Glutamatergic neuron (in vitro differentiated cells): Measurements from ENCODE around the gene CHST13. TPM values are rescaled to one million over a fixed set of nuclear protein-coding genes. Genes with fewer than 3 reads are reported as not detected.

Experiments used
- DNase-seq: peaks from one replicate; pipeline ENCODE4 v3.0.0; 2022
- H3K27ac Mint-ChIP-seq: one replicate; pipeline ENCODE4 v1.8.0; 2020; ENCODE audit warnings: mild to moderate bottlenecking, mixed read lengths, inconsistent platforms; ENCODE audit not compliant: unreplicated experiment
- H3K27me3 Mint-ChIP-seq: one replicate; pipeline ENCODE4 v1.8.0; 2020; ENCODE audit warnings: mild to moderate bottlenecking, moderate library complexity, mixed read lengths, inconsistent platforms; ENCODE audit not compliant: unreplicated experiment
- H3K36me3 Mint-ChIP-seq: one replicate; pipeline ENCODE4 v1.8.0; 2020; ENCODE audit warnings: mild to moderate bottlenecking, mixed read lengths, inconsistent platforms; ENCODE audit not compliant: unreplicated experiment
- H3K4me1 Mint-ChIP-seq: one replicate; pipeline ENCODE4 v1.8.0; 2020; ENCODE audit warnings: mild to moderate bottlenecking, low read depth, mixed read lengths, inconsistent platforms; ENCODE audit not compliant: unreplicated experiment
- H3K4me3 Mint-ChIP-seq: one replicate; pipeline ENCODE4 v1.8.0; 2020; ENCODE audit warnings: mild to moderate bottlenecking, mixed read lengths, inconsistent platforms; ENCODE audit not compliant: unreplicated experiment
- H3K9me3 Mint-ChIP-seq: one replicate; pipeline ENCODE4 v1.8.0; 2020; ENCODE audit warnings: mild to moderate bottlenecking, moderate library complexity, mixed read lengths, inconsistent platforms; ENCODE audit not compliant: unreplicated experiment
- total RNA-seq: library from RNA; stranded (reverse); fragmentation: NEBNext Ultra II Directional; extraction: Animal tissue kit (Norgen Biotek cat#: 25700); gene quantifications from one replicate; pipeline ENCODE4 v1.2.1, GENCODE V29; 2021; ENCODE audit not compliant: unreplicated experiment
- TF ChIP-seq, protein P1 (sequence below): fragments of 200-600 bp; sonication (generic); IDR thresholded peaks from one replicate; pipeline ENCODE4 v1.5.0; 2021; ENCODE audit not compliant: partially characterized antibody, unreplicated experiment

Gene CHST13
- total RNA-seq, 1 donor from 2014 or later, result not detected

DNA sequence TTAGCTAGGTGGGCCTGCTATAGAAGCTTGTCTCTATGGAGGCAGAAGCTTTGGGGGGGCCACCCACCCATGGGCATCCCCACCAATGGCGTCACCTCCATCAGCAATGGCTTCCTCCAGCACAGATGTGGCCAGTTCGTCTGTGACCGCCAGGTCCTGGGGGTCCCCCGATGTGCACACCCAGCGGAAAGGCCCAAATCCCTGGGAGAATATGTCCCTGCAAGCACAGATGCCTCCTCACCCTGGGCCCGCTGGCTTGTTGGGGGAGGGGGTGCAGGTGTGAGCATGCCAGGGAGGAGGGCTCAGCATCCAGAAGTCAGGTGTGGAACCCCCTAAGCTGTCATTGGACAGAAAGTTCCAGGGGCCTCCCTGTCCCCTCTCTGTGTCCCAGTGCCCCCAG lies 26.0 kb upstream of the CHST13 start:
- DNase-seq, result no peak
- no peak overlapping the region for H3K27ac Mint-ChIP-seq
- no peaks in the 10 kb centered on the region for H3K36me3 Mint-ChIP-seq
- H3K9me3 Mint-ChIP-seq, result peaks cover 1% of the 10 kb centered on the region
- H3K27me3 Mint-ChIP-seq, result peaks cover 4% of the 10 kb centered on the region
- no peak overlapping the region for H3K4me3 Mint-ChIP-seq
- TF ChIP-seq, protein P1, sequence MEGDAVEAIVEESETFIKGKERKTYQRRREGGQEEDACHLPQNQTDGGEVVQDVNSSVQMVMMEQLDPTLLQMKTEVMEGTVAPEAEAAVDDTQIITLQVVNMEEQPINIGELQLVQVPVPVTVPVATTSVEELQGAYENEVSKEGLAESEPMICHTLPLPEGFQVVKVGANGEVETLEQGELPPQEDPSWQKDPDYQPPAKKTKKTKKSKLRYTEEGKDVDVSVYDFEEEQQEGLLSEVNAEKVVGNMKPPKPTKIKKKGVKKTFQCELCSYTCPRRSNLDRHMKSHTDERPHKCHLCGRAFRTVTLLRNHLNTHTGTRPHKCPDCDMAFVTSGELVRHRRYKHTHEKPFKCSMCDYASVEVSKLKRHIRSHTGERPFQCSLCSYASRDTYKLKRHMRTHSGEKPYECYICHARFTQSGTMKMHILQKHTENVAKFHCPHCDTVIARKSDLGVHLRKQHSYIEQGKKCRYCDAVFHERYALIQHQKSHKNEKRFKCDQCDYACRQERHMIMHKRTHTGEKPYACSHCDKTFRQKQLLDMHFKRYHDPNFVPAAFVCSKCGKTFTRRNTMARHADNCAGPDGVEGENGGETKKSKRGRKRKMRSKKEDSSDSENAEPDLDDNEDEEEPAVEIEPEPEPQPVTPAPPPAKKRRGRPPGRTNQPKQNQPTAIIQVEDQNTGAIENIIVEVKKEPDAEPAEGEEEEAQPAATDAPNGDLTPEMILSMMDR, result no peak
- peaks cover 8% of the 10 kb centered on the region for H3K4me1 Mint-ChIP-seq

DNA sequence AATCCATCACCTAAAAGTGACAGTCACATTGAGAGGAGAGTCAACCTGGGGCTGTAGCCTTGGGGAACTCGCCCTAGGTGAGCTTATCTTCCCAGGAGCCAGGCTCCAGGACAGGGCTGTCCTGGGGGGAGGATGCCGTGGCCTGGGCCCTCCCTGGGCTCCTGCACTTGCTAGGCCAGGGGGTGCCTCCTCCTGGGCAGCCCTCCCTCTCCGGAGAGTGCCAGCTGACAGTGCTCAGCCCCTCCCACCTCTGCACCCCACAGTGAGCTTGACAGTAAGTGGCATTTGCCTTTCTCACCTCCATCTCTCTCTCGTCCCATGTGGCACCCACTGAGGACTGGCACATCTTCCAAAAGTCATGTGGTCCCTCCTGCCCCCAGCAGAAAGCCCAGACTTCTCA lies 25.5 kb upstream of the CHST13 start:
- Mint-ChIP-seq H3K36me3 (no peaks in the 10 kb centered on the region), H3K27ac (no peak overlapping the region), H3K4me3 (no peak overlapping the region), H3K27me3 (peaks cover 4% of the 10 kb centered on the region), H3K4me1 (peaks cover 8% of the 10 kb centered on the region), H3K9me3 (peaks cover 3% of the 10 kb centered on the region)
- DNase-seq, result no peak
- TF ChIP-seq, protein P1, result no peak

DNA sequence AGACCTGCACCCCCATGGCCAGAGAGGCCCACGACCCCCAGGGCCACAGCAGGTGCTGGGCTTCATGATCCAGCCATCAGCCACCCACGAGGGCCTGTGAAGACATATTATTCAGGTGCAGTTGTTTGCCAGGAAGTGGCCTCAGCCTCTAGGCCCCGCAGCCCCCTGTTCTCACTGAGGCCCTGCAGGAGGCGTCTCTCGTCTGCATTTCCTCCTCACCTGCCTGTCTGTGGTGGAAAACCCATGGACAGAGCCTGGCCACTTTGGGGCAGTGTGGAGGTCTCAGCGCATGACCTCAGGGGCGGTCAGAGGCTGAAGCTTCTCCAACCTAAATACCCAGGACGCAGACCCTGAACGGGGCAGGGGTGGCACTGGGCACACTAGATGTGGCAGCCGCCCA lies 25.0 kb upstream of the CHST13 start:
- H3K36me3 Mint-ChIP-seq, result no peaks in the 10 kb centered on the region
- no peak for DNase-seq
- peaks cover 8% of the 10 kb centered on the region for H3K4me1 Mint-ChIP-seq
- TF ChIP-seq, protein P1, result no peak
- no peak overlapping the region for H3K4me3 Mint-ChIP-seq
- no peak overlapping the region for H3K27ac Mint-ChIP-seq
- H3K27me3 Mint-ChIP-seq, result peaks cover 4% of the 10 kb centered on the region
- peaks cover 3% of the 10 kb centered on the region for H3K9me3 Mint-ChIP-seq

DNA sequence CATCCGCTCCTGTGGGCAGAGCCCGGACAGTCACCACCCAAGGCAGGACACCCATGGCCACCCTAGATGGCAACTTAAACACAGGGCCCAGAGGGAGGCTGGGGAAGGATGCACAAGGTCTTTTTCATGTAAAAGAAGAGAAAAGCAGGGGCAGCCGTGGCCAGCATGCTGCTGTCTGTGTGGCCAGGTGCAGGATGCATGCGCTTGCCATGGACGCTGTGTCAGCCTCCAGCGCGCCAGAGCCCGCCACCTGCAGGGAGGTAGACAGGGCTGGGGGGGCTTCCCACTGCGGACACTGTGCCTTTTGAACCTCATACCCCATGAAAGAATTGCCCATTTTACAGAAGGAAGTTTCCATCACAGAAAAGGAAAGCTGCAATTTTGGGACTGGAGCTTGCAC lies 24.6 kb upstream of the CHST13 start:
- H3K27me3 Mint-ChIP-seq, result peaks cover 7% of the 10 kb centered on the region
- H3K4me3 Mint-ChIP-seq, result no peak overlapping the region
- H3K36me3 Mint-ChIP-seq, result no peaks in the 10 kb centered on the region
- TF ChIP-seq, protein P1, result no peak
- H3K27ac Mint-ChIP-seq, result no peak overlapping the region
- peaks cover 3% of the 10 kb centered on the region for H3K9me3 Mint-ChIP-seq
- peaks cover 4% of the 10 kb centered on the region for H3K4me1 Mint-ChIP-seq
- no peak for DNase-seq

DNA sequence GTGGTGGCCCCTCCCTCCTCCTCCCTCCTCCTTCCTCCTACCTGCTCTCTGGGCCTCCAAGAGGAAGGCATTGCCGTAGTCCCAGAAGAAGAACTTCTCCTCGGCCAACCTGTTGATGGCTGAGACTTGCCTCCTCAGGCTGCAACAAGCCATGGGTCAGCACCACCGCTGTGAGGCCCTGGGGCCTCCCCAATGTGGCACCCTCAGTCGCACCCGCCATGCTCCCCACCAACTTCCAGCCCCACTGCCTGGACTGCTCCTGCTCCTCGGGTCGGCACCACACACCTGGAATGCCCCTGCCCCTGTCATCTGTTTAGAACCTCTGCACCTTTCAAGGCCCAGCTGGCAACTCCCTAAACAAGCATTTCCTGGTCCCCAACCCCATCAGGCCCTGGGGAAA lies 23.9 kb upstream of the CHST13 start:
- peaks cover 3% of the 10 kb centered on the region for H3K9me3 Mint-ChIP-seq
- H3K36me3 Mint-ChIP-seq, result peaks cover 3% of the 10 kb centered on the region
- peaks cover 10% of the 10 kb centered on the region for H3K27me3 Mint-ChIP-seq
- DNase-seq, result no peak
- TF ChIP-seq, protein P1, result no peak
- H3K27ac Mint-ChIP-seq, result no peak overlapping the region
- no peak overlapping the region for H3K4me3 Mint-ChIP-seq
- H3K4me1 Mint-ChIP-seq, result peaks cover 5% of the 10 kb centered on the region
